GM18505 (cell line): ENCODE data around the gene MBD5.
A peak's percentile ranks its signal among the peaks of the same experiment; 100 is the strongest.
"Not testable (repeated sequence)": the region's sequence is repeated elsewhere in the genome, so short reads cannot be mapped to it uniquely, and the experiment has no call there.

Source experiments
- ATAC-seq: cut with Tn5 transposase; IDR thresholded peaks from one replicate; pipeline ENCODE4 v1.9.1; 2021; ENCODE audit not compliant: unreplicated experiment
- POLR2A ChIP-seq: IDR thresholded peaks from 4 replicates; pipeline ENCODE4 v1.6.1; 2011; ENCODE audit warnings: borderline replicate concordance; ENCODE audit not compliant: insufficient read depth, insufficient read length; ENCODE audit errors: extremely low read depth

MBD5 gene

GRCh38 chr2:148021059-148021861 lies at the start of gene MBD5:
Gene MBD5, plus strand, starts transcription at chr2:148021091.
- ATAC-seq: peak; percentile 34
- TF ChIP-seq POLR2A: peak; percentile 44

- ATAC-seq: no peak
- no peak for TF ChIP-seq POLR2A
Observed at GRCh38 chr2:147976102-147976501, 44.8 kb upstream of the MBD5 start.

- ATAC-seq: no peak
- TF ChIP-seq POLR2A: no peak
Observed at GRCh38 chr2:147977679-147978078, 43.2 kb upstream of the MBD5 start.

- TF ChIP-seq POLR2A: no peak
- no peak for ATAC-seq
Observed at GRCh38 chr2:147980940-147981528, 39.9 kb upstream of the MBD5 start.

GRCh38 chr2:147989102-147989501 lies 31.8 kb upstream of the MBD5 start:
- TF ChIP-seq POLR2A: no peak
- no peak for ATAC-seq

GRCh38 chr2:147989809-147990403 lies 31.0 kb upstream of the MBD5 start:
- TF ChIP-seq POLR2A: no peak
- ATAC-seq: peak; percentile 81

GRCh38 chr2:147994965-147995364 lies 25.9 kb upstream of the MBD5 start:
- not testable (repeated sequence) for ATAC-seq

- TF ChIP-seq POLR2A: no peak
Observed at GRCh38 chr2:147996828-147997227, 24.1 kb upstream of the MBD5 start.

GRCh38 chr2:147998203-147998602 lies 22.7 kb upstream of the MBD5 start:
- ATAC-seq: no peak
- no peak for TF ChIP-seq POLR2A

More at GRCh38 chr2:147996828-147997227, 24.1 kb upstream of the MBD5 start:
- ATAC-seq: no peak

GRCh38 chr2:147999126-147999525 lies 21.8 kb upstream of the MBD5 start:
- TF ChIP-seq POLR2A: no peak
- no peak for ATAC-seq

- TF ChIP-seq POLR2A: no peak
- no peak for ATAC-seq
Observed at GRCh38 chr2:148000095-148000494, 20.8 kb upstream of the MBD5 start.

GRCh38 chr2:148002420-148002819 lies 18.5 kb upstream of the MBD5 start:
- not testable (repeated sequence) for ATAC-seq

- no peak for ATAC-seq
- no peak for TF ChIP-seq POLR2A
Observed at GRCh38 chr2:148006249-148007007, 14.5 kb upstream of the MBD5 start.
